GM21576 (cell line): Measurements from ENCODE around the gene RAPGEF6.
A peak's percentile ranks its signal among the peaks of the same experiment; 100 is the strongest.
"Not testable (repeated sequence)": the region's sequence is repeated elsewhere in the genome, so short reads cannot be mapped to it uniquely, and the experiment has no call there.

Experiments
- ATAC-seq: cut with Tn5 transposase; IDR thresholded peaks from one replicate; pipeline ENCODE4 v1.9.1; 2021; ENCODE audit warnings: mild to moderate bottlenecking, moderate library complexity; ENCODE audit not compliant: unreplicated experiment

RAPGEF6 gene, protein sequence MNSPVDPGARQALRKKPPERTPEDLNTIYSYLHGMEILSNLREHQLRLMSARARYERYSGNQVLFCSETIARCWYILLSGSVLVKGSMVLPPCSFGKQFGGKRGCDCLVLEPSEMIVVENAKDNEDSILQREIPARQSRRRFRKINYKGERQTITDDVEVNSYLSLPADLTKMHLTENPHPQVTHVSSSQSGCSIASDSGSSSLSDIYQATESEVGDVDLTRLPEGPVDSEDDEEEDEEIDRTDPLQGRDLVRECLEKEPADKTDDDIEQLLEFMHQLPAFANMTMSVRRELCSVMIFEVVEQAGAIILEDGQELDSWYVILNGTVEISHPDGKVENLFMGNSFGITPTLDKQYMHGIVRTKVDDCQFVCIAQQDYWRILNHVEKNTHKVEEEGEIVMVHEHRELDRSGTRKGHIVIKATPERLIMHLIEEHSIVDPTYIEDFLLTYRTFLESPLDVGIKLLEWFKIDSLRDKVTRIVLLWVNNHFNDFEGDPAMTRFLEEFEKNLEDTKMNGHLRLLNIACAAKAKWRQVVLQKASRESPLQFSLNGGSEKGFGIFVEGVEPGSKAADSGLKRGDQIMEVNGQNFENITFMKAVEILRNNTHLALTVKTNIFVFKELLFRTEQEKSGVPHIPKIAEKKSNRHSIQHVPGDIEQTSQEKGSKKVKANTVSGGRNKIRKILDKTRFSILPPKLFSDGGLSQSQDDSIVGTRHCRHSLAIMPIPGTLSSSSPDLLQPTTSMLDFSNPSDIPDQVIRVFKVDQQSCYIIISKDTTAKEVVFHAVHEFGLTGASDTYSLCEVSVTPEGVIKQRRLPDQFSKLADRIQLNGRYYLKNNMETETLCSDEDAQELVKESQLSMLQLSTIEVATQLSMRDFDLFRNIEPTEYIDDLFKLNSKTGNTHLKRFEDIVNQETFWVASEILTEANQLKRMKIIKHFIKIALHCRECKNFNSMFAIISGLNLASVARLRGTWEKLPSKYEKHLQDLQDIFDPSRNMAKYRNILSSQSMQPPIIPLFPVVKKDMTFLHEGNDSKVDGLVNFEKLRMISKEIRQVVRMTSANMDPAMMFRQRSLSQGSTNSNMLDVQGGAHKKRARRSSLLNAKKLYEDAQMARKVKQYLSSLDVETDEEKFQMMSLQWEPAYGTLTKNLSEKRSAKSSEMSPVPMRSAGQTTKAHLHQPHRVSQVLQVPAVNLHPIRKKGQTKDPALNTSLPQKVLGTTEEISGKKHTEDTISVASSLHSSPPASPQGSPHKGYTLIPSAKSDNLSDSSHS (N-terminal part only)

DNA sequence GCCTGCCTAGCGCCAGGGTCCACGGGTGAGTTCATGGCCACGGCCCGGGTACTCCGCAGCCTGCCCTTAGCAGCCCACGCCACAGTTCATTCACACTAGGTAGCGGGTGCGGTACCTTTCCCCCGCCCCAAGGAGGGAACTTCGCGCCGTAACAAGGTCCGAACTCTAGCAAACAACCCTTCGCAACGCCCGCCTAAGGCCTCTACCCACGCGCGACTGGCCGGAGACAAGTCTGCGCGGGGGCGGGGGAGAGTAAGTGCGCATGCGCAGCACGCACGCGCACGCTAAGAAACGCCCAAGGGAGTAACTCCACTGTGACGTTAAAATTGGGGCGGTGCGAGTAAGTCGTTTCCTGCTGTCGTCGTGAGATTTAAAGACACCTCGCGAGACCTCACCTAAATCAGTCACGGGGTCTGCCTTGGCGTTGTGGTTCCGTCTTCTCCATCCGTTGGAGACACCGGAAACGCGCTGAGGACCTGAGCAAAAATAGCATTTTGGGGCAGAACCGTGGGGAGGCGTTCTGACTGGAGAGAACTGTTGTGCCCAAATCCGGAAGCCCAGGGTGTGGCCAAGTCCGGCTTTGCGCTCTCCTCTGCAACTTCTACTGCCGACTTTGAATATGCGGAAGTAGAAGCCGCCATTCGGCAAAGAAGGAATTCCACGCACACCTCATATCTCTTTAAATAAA is at the start of gene RAPGEF6:
Gene RAPGEF6, minus strand, starts transcription at position 234 of the 688 bp plus-strand sequence. Its CDS starts 199 bp downstream, at position 35.
- ATAC-seq = peak; percentile 88

DNA sequence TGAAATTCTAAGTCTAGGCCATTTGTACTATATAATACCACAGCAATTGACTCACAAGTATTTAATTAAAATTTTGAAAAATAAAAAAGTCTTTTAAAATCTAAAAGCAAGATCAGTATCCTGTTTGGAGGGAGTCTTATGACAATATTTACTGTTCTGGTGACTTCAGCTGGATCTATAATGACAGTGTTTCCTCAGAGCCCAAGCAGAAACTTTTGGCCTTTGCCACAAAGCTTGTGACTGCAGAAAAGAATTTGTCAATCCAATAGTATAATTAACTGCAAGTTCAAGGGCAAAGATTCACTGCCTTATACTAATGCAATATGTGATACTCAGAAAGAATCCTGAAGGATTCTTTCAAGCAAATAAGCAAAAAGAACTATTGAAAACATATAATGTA is 49.6 kb upstream of the RAPGEF6 start:
- no peak for ATAC-seq

DNA sequence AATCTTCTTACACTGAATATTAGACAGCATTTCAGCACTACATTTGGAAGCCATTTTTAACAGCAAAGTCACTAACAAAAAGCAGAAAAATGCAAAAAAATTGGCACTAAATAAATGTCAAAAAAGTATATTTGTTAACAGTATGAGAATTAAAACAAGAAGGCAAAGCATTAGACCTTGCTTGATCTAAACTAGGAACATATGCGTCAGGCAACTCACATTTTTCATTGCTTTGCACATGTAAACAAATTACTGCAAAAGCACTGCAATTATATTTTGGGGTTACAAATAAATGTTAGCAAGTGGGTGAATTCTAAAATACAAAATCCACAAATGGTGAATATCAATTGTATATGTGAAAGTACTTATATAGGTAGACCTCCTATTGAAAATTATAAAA is 49.0 kb upstream of the RAPGEF6 start:
- no peak for ATAC-seq

DNA sequence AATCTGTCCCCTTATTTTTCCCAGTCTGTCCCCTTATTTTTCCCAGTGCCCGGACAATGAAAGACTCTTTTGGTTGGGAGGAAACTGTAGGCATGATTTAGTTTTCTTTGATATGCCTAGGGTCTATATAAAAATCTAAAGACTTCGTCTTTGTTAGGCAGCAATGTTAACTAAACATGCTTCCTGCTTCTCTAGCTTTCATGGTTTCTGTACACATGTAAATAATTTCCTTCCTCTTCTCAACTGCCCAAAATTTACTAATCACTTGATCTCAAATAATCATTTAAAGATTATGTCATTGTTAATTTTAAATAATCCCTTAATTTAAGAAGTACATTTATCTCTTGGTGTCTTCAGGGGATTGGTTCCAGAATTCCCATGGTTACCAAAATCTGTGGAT is 47.8 kb upstream of the RAPGEF6 start:
- ATAC-seq = no peak

DNA sequence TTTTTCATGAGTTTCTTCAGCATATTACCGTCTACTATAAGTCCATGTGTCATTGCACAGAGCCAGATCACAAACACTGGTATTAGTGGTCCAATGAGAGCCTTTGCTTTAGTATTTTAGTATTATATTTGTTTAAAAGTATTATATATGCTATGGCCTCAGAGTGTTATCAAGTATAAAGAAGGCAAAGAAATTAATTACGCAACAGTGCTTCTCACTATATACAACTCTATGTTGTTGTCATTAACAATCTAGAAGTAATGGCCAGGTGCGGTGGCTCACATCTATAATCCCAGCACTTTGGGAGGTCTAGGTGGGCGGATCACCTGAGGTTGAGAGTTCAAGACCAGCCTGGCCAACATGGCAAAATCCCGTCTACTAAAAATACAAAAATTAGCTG is 47.1 kb upstream of the RAPGEF6 start:
- no peak for ATAC-seq

DNA sequence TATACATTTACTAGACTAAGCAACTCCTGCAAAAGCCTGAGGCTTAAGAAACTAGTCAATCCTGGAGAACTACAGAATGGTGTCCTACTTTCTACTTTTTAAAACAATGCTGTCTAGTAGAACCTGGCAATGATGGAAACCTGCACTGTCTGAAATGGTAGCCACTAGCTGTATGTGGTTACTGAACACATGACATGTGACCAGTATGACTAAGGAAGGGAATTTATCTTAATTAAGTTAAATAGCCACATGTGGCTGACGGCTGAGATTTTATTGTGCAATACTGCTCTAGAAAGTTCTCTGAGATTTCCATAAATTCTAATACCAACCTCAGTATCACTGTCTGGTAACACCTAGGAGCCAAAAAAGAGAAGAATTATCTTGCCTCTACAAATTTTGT is 44.9 kb upstream of the RAPGEF6 start:
- ATAC-seq = no peak

DNA sequence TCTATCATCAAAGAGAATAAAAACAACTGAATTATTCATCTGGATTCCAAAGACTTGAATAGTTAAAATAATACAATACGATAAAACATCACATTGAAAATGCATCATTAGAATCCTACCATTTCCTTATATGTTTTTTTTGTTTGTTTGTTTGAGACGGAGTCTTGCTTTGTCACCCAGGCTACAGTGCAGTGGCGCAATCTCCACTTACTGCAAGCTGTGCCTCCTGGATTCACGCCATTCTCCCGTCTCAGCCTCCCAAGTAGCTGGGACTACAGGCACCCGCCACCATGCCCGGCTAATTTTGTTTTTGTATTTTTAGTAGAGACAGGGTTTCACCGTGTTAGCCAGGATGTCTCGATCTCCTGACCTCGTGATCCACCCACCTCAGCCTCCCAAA is 43.2 kb upstream of the RAPGEF6 start:
- not testable (repeated sequence) for ATAC-seq

DNA sequence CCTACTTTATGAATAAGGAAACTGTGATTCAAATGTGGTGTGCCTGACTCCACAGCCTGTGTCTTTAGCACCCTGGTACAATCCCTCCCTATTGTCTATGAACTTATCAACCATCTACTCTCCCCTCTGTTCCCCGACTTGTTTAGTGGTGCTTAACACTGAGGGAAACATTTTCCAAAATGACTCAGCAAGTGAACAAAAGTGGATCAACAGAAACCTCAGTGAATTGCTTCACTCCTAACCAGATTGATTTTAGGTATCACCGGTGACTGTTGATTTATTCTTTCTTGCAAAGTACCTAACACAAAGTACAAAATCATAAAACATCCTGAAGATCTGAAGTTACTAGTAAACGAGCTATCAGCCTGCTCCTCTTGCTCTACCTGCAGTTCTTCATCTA is 42.1 kb upstream of the RAPGEF6 start:
- ATAC-seq = no peak

DNA sequence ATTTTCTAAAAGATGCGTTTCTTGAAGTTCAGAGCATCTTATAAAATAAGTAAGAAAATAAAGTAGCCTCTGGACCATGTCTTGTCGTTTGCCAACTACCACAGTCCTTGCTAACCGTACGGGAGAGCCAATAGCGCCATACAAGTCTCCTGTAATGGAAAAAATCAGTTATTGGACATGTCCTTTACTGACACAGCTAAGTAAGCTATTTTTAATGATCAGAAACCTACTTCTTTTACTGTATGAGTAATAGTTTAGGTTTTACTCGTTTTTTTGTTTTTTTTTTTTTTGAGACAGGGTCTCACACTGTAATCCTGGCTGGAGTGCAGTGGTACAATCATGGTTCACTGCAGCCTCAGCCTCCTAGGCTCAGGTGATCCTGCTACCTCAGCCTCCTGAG is 37.7 kb upstream of the RAPGEF6 start:
- ATAC-seq = no peak

DNA sequence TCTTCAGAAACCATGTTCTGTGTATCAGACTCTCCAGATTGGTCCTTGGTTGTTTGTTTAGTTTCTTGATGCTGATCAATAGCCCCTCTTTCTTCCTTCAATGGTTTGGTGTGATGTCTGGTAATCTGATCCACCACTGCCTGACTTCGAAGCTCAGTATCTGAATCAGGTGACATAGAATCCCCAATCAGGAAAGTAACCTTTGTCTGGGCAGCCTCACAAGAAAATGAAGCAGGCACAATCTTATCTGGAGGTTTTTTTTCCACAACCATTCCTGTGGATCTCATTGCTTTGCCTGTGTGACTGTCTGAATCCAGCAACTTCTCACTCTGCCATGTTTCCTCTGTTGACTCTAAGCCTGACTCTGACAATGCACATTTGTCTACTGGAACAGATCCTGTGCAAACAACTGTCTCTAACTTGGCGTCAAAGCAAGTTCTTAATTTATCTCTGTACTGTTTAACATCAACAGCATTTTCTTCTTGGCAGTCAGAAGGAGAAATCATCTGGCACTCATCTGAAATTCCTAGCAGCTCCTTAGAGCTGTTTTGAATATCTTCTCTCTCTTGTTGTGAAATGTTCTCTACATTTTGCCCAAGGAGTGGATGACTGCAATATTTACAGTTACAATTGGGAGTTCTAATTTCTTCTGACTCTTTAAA is 37.1 kb upstream of the RAPGEF6 start:
- no peak for ATAC-seq

DNA sequence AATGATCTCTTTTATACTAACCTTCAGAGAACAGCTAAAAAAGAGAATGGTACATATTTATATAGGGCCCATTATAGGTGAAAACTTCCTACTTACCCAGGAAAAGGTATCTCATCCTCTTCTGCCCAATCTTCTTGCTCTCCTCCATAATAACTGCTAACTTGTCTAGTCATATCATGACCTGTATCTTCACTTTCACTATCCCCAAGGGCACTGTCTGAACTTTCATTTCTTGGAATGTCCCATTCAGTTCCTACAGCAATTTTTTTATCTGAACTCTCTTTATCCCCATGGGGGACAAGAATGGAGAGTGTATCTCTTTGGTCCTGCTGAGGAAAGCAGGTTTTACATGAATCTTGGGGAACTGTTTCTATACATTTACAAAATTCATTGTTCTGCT is 36.4 kb upstream of the RAPGEF6 start:
- ATAC-seq = peak; percentile 46

DNA sequence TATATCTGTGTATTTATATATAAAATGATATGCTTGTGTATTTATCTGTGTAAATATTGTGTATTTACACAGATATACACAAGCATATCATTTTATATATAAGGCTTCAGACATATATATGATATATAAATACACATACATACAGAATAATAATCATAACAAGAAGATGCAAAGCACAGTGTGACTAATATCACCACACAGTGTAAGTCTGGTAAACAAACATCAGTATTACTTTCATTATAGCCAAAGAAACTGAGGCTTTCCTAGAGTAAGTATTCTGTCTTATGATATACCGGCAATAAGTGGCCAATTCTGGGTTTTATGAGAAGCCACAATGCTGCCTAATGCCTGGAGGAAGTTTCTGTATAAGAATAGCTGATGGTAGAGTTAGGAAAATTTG is 29.9 kb upstream of the RAPGEF6 start:
- ATAC-seq = no peak

DNA sequence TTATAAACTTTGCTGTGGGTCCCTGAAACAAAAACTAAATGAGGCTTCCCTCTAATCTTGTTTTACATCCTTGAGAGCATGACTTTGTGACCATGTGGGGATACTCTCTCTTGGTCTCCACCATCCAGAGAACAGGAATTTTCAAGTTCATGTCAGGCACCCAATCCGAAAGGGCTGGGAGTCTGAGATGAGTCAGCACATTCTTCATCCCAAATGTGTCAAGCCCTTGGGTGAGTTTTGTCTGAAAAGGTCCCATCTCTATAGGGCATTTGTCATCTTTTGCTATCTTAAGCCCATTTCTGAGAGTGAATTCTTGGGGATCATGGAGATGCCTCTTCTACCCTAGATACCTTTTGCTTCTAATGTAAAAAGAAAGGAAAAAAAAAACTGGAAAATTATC is 26.9 kb upstream of the RAPGEF6 start:
- ATAC-seq = no peak

DNA sequence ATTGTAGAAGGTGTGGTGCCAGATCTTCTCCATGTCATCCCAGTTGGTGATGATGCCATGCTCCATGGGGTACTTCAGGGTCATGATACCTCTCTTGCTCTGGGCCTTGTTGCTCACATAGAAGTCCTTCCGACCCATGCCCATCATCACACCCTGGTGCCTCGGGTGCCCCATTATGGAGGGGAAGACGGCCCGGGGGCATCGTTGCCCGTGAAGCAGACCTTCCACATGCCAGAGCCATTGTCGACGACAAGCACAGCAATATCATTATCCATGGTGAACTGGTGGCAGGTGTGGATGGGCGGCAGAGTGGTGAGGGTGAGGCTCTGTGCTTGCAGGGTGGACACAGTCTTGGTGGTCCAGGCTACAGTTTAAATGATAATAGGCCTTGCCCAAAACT is 24.8 kb upstream of the RAPGEF6 start:
- no peak for ATAC-seq

DNA sequence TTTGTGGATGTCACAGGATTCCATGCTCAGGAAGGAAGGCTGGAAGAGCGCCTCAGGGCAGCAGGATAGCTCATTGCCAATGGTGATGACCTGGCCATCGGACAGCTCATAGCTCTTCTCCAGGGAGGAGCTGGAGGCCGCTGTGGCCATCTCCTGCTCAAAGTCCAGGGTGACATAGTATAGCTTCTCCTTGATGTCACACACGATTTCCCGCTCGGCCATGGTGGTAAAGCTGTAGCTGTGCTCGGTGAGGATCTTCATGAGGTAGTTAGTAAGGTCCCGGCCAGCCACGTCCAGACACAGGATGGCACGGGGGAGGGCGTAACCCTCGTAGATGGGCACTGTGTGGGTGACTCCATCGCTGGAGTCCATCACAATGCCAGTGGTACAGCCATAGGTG is 24.3 kb upstream of the RAPGEF6 start:
- ATAC-seq = no peak

DNA sequence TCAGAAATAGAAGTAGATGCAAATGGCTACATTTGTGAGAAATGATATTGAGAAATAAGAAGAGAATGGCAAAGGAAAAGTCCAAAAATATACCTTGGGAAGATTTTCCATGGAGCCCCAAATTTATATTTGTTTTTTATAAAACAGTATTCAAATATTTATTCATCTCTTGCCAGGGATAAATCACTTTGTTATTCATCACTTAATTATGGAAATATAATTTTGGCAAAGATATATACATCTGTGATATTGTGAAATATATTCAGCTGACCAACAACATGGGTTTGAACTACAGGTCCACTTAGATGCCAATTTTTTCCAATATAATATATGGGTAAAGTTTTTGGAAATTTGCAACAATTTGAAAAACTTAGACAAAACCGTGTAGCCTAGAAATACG is 19.7 kb upstream of the RAPGEF6 start:
- no peak for ATAC-seq

DNA sequence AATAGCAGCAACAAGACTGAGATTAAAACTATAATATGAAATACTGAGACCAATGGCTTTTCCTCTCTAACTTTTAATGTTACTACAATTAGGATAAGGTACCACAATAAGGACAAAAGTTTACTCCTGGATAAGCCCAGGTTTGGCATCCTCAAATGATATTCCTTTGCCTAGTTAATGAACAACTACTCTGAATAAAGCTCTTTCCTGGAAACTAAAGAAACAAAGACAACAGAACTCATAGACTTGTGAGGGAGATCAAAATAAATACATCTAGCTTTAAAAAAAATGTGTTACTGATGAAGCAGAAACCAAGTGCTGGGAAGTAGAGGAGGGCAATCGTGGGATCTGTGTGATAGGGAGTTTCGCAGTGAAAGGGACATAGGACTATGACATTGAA is 19.3 kb upstream of the RAPGEF6 start:
- ATAC-seq = no peak

DNA sequence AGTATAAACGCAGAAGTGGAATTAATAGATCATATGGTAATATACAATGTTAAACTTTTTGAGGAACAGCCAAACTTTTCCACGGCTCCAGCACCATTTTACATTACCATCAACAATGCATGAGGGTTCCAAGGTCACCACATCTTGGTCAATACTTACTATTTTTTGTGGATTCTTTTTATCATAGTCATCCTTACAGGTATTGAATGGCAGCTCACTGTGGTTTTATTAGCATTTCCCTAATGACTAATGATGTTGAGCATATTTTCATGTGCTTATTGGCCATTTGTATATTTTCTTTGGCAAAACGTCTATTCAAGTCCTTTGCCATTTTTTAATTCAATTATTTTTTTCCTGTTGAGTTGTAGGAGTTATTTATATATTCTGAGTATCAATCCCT is 14.1 kb upstream of the RAPGEF6 start:
- ATAC-seq = no peak

DNA sequence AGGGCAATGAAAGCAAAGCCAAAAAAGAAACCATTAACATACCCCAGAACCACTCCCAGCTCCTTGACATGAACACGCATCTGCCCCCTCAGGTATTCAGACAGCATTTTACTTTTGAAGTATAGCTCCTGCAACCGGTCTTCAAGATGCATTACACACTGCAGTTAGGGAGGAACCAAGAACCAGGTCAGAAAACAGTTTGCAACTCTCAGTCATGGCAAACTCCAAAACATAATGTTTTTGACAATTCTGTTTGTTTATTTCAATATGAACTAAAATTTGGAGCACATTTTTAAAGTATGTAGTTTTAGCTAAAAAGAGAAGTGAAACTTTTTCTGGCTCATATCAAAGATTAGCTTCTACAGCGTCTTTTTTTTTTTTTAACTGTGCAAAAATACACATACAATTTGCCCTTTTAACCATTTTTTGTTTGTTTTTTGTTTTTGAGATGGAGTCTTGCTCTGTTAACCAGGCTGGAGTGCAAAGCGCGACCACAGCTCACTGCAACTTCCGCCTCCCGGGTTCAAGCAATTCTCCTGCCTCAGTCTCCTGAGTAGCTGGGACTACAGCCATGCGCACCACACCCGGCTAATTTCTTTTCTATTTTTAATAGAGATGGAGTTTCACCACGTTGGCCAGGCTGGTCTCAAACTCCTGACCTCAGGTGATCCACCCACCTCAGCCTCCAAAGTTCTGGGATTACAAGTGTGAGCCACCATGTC is 12.2 kb upstream of the RAPGEF6 start:
- ATAC-seq = peak; percentile 73

DNA sequence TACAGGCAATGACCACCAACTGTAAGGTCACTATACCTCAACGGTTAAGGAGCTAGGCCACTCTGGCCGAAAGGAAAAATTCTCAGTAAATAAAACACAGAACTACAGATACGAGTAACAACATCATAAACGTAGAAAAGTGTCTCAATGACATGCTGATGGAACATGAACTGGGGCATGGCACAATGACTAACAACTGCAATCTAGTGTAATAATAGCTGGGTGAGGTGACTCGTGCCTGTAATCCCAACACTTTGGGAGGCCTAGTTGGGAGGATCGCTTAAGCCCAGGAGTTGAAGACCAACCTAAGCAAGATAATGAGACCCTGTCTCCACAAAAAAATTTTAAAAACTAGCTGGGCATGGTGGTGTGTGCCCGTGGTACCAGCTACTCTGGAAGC is 9.8 kb upstream of the RAPGEF6 start:
- ATAC-seq = no peak
